PC-9 (cell line): Measurements from ENCODE around the gene CLHC1.

ENCODE experiments used
- CTCF ChIP-seq: fragments of 200-600 bp; sonication (generic); conservative IDR thresholded peaks from 2 replicates; pipeline ENCODE4 v1.6.1; 2017; ENCODE audit warnings: mixed run types, antibody characterized with exemption, mild to moderate bottlenecking, moderate library complexity
- EZH2 ChIP-seq: fragments of 200-600 bp; sonication (generic); IDR thresholded peaks from 2 replicates; pipeline ENCODE4 v1.8.0; 2017; ENCODE audit warnings: antibody characterized with exemption, low read depth

GRCh38 chr2:55160422-55160821 is 71.7 kb downstream of the CLHC1 start:
- TF ChIP-seq CTCF: no peak
- no peak for TF ChIP-seq EZH2
